GM18909 (cell line): ENCODE measurements around the gene YBX1.
"Not testable (repeated sequence)": the region's sequence is repeated elsewhere in the genome, so short reads cannot be mapped to it uniquely, and the experiment has no call there.

Experiments
- ATAC-seq: cut with Tn5 transposase; IDR thresholded peaks from one replicate; pipeline ENCODE4 v1.9.1; 2021; ENCODE audit warnings: mild to moderate bottlenecking; ENCODE audit not compliant: unreplicated experiment, poor library complexity

Gene YBX1

GRCh38 chr1:42681741-42682483 is at the start of gene YBX1:
Gene YBX1, plus strand, starts transcription at chr1:42682418. Its CDS starts 148 bp downstream, at chr1:42682566.
- ATAC-seq = peak; percentile 90

DNA sequence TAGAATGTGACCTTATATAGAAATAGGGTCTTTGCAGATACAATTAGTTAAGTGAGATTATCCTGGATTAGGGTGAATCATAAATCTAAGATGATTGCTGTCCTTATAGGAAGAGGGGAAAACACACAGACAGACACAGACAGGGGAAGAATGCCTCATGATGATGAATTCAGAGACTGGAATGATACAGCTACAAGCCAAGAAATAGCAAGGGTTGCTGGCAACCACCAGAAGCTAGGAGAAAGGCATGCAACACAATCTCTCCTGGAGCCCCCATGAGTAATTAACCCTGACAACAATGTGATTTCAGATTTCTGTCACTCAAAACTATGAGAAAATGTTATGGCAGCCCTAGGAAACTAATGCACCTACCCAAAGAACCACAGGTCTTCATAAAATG is 43.1 kb upstream of the YBX1 start:
- no peak for ATAC-seq

- ATAC-seq = no peak
These were observed 36.2 kb upstream of the YBX1 start for GRCh38 chr1:42646056-42646455.

GRCh38 chr1:42657201-42657600 is 25.0 kb upstream of the YBX1 start:
- ATAC-seq = no peak

- ATAC-seq = peak; percentile 96
These were observed 24.0 kb upstream of the YBX1 start, which contains the start of gene PPIH for GRCh38 chr1:42657981-42658876. Gene PPIH, plus strand, starts transcription at chr1:42658423. Its CDS starts 24 bp downstream, at chr1:42658447.

- no peak for ATAC-seq
These were observed 23.3 kb upstream of the YBX1 start for GRCh38 chr1:42658877-42659337.

- no peak for ATAC-seq
These were observed 21.2 kb upstream of the YBX1 start for GRCh38 chr1:42660907-42661500.

- no peak for ATAC-seq
These were observed 12.3 kb upstream of the YBX1 start for GRCh38 chr1:42669936-42670335.

GRCh38 chr1:42670425-42670824 is 11.8 kb upstream of the YBX1 start:
- no peak for ATAC-seq

DNA sequence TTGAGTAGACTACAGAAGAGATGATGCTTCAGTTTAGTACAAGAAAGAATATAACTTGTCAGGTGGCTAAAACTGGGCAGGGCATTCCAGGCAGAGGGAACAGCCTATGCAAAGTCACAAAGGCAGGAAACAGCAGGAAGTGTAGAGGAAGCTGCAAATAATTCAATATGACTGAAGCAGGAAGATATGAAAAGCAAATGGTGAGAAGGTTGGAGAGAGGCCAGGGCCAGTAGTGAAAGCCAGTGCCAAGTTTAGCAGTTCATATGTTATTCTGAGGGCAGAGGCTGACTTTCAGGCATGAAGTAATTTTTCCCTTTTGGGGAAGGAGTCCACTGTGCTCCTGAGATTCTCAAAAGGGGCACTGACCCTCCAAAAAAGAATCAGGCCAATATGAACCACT is 8.0 kb upstream of the YBX1 start:
- no peak for ATAC-seq

- no peak for ATAC-seq
These were observed 7.5 kb upstream of the YBX1 start for GRCh38 chr1:42674682-42675081.

DNA sequence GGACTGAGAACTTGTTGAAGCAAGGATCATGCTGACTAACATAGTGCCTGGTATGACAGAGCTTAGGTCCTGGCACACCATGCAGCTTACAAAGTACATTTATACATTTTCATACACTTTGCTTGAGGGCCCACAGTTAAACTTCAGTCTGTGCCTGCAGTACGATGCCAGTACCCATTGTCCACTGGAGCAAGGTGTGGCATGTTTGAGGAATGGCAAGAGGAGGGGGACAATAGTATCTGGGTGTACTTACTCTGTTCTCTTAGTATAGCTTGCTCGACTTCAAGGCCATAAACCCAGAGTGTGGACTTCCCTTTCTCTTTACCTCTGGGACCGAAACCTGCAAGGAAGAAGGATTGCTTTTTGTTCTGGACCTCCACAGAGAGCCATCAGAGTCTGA is 6.8 kb upstream of the YBX1 start:
- no peak for ATAC-seq

GRCh38 chr1:42676534-42677087 is 5.6 kb upstream of the YBX1 start:
- ATAC-seq = no peak

- ATAC-seq = no peak
These were observed 2.7 kb upstream of the YBX1 start for GRCh38 chr1:42679364-42679983.

- ATAC-seq = no peak
These were observed 2.2 kb upstream of the YBX1 start for GRCh38 chr1:42680055-42680454.

DNA sequence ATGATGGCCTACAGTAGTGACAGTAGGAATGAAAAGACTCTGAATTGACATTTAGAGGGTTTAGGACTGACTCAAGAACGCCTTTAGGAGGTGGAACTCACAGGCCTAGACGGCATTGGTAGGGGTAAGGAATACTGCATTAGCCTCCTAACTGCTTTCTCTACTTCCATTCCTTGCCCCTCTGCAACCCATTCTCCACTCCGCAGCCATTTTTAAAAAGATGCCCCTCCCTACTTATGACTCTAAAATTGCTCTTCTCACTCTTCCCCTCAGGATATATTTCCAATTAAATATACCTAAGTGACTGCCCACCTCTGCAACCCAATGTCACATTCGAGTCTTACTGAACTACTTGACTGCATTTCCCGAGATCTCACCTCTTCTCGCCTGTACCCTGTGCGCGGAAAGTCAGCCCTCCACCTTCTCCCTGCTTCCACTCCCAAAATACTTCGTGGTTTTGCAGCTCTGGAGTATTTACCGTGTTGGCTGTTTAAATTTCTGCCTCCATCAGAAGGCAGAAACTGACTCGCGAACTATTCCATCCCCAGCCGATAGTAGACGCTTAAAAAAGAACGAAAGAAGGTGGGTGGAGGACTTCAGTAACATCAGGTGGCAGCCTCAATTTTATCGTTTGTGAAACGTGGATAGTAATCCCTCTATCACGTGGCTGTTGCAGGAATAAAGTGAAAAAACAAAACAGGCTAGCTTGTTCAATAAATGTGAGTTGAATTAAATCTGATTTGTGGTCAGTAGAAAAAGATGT is 1.1 kb upstream of the YBX1 start:
- ATAC-seq = no peak

DNA sequence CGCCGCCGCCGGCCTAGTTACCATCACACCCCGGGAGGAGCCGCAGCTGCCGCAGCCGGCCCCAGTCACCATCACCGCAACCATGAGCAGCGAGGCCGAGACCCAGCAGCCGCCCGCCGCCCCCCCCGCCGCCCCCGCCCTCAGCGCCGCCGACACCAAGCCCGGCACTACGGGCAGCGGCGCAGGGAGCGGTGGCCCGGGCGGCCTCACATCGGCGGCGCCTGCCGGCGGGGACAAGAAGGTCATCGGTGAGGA is 193 bp downstream of the YBX1 start:
- ATAC-seq = not testable (repeated sequence)

- peak; percentile 41 for ATAC-seq
These were observed 717 bp downstream of the YBX1 start for GRCh38 chr1:42682739-42683531.

DNA sequence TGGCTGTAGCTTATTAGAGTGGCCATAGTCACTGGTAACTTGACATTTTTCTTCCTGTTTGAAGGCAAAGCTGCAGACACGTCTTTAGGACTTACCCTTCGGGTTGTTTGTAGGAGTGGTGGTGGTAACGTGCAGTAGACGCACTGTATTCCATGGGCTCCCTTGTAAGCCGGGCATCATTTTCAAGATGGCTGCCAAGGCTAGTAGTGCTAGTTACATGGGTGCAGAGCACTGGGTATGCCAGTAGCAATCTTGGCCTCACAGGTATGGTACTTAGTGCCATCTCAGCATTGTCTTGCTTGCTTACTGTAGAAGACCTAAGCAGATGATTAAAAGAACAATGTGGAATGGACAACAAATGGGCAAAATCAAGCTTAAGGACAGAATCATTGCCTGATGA is 1.9 kb downstream of the YBX1 start:
- ATAC-seq = no peak
